KBM-7 (cell line): ENCODE measurements around the gene FAM187B.

ENCODE experiments used
- DNase-seq: peaks from one replicate; pipeline ENCODE4 v3.0.0-alpha.2; 2015
- in situ Hi-C: fragments of 300-500 bp; cut with MboI; formaldehyde crosslinking; loops from 2 replicates; pipeline ENCODE4 v1.14.3; 2020; ENCODE audit warnings: low sequenced_read_pairs, low pct_unique_long_range_greater_than_20kb, mixed read lengths

Gene FAM187B

GRCh38 chr19:35216833-35217648 lies 11.5 kb downstream of the FAM187B start:
- in situ Hi-C loops = no loop called here
- peak; percentile 54 for DNase-seq

- DNase-seq = no peak
- in situ Hi-C loops = no loop called here
Measured at GRCh38 chr19:35216016-35216832, 12.3 kb downstream of the FAM187B start.

GRCh38 chr19:35214766-35215422 lies 13.6 kb downstream of the FAM187B start:
- no peak for DNase-seq
- in situ Hi-C loops = no loop called here

- DNase-seq = peak; percentile 94
- in situ Hi-C loops = no loop called here
Measured at GRCh38 chr19:35213663-35214632, 14.6 kb downstream of the FAM187B start.

- in situ Hi-C loops = no loop called here
Measured at GRCh38 chr19:35212241-35212640, 16.3 kb downstream of the FAM187B start.

GRCh38 chr19:35211545-35212230 lies 16.9 kb downstream of the FAM187B start:
- DNase-seq = peak; percentile 81
- in situ Hi-C loops = no loop called here

More at GRCh38 chr19:35212241-35212640, 16.3 kb downstream of the FAM187B start:
- no peak for DNase-seq

- DNase-seq = no peak
- in situ Hi-C loops = no loop called here
Measured at GRCh38 chr19:35209646-35210045, 18.9 kb downstream of the FAM187B start.

- DNase-seq = no peak
- in situ Hi-C loops = no loop called here
Measured at GRCh38 chr19:35208121-35208520, 20.4 kb downstream of the FAM187B start.

- in situ Hi-C loops = no loop called here
- DNase-seq = no peak
Measured at GRCh38 chr19:35207391-35207871, 21.1 kb downstream of the FAM187B start.

- in situ Hi-C loops = no loop called here
- no peak for DNase-seq
Measured at GRCh38 chr19:35206855-35207254, 21.7 kb downstream of the FAM187B start.

- DNase-seq = peak; percentile 73
- in situ Hi-C loops = no loop called here
Measured at GRCh38 chr19:35206379-35206778, 22.2 kb downstream of the FAM187B start.

- in situ Hi-C loops = no loop called here
- DNase-seq = no peak
Measured at GRCh38 chr19:35205733-35206323, 22.7 kb downstream of the FAM187B start.

- in situ Hi-C loops = no loop called here
- DNase-seq = peak; percentile 85
Measured at GRCh38 chr19:35204799-35205732, 23.5 kb downstream of the FAM187B start.

- no peak for DNase-seq
Measured at GRCh38 chr19:35202722-35203688, 25.5 kb downstream of the FAM187B start.

GRCh38 chr19:35199481-35199880 lies 29.1 kb downstream of the FAM187B start:
- in situ Hi-C loops = no loop called here
- no peak for DNase-seq

More at GRCh38 chr19:35202722-35203688, 25.5 kb downstream of the FAM187B start:
- in situ Hi-C loops = no loop called here
